K562 (cell line): ENCODE results near the gene TEX53. TPM values are rescaled to one million over a fixed set of nuclear protein-coding genes. Genes with fewer than 3 reads are reported as not detected.

Source experiments
- ARID2 ChIP-seq: fragments of 450-650 bp; IDR thresholded peaks from 2 replicates; pipeline ENCODE4 v1.6.1; 2017; ENCODE audit warnings: antibody characterized with exemption, mild to moderate bottlenecking
- CTBP1 ChIP-seq: fragments of 450-650 bp; IDR thresholded peaks from 2 replicates; pipeline ENCODE4 v1.6.1; 2016; ENCODE audit warnings: borderline replicate concordance
- GABPB1 ChIP-seq: sonication (generic); formaldehyde crosslinking; IDR thresholded peaks from 2 replicates; pipeline ENCODE4 v1.8.0; 2022; ENCODE audit warnings: mild to moderate bottlenecking, missing genetic modification reagents
- SP2 ChIP-seq: IDR thresholded peaks from 2 replicates; pipeline ENCODE4 v1.6.1; 2011; ENCODE audit warnings: mild to moderate bottlenecking, low read depth, low read length, moderate library complexity; ENCODE audit not compliant: poor library complexity, severe bottlenecking; ENCODE audit errors: extremely low read depth
- TBL1XR1 ChIP-seq, 2 experiments: IDR thresholded peaks; 2 replicates each; pipeline ENCODE4 v1.6.1; 2012; ENCODE audit warnings: improper control_type of control experiment in 2 of 2, low read length in 2 of 2, mild to moderate bottlenecking in 1 of 2
- TOE1 ChIP-seq, 2 experiments: fragments of 450-650 bp in 1 of 2; sonication (generic) in 1 of 2; formaldehyde crosslinking in 1 of 2; IDR thresholded peaks; 2 replicates each; pipeline versions ENCODE4 v1.7.1 to v1.8.0; 2016 to 2022; ENCODE audit warnings: borderline replicate concordance in 2 of 2, mild to moderate bottlenecking in 2 of 2, antibody characterized with exemption in 1 of 2, inconsistent platforms in 1 of 2, low read depth in 1 of 2, missing genetic modification reagents in 1 of 2, moderate library complexity in 1 of 2
- ZKSCAN8 ChIP-seq: fragments of 200-800 bp; sonication (Bioruptor generic); IDR thresholded peaks from 2 replicates; pipeline ENCODE4 v1.6.1; 2016; ENCODE audit warnings: missing genetic modification characterization, missing compliant biosample characterization
- ZNF586 ChIP-seq: fragments of 450-650 bp; formaldehyde crosslinking; conservative IDR thresholded peaks from 2 replicates; pipeline ENCODE4 v1.4.0; 2020; ENCODE audit warnings: mild to moderate bottlenecking, moderate library complexity
- polyA plus RNA-seq, 8 experiments: library from polyadenylated mRNA; depleted of rRNA in 4 of 8; stranded (reverse) in 5 of 8; unstranded in 3 of 8; fragments of >200 nt; fragmentation: Nextera tagmentation in 2 of 8; fragmentation: Illumina TruSeq in 1 of 8; extraction: Ambion mirVana in 2 of 8; extraction: Trizol in 1 of 8; gene quantifications; 2 replicates each; pipeline versions ENCODE4 v1.2.1 to v1.2.3, GENCODE V29; 2011 to 2014; ENCODE audit warnings: inconsistent platforms in 1 of 8, missing spikeins in 1 of 8
- total RNA-seq, 7 experiments: library from RNA; depleted of rRNA in 6 of 7; stranded (reverse); fragments of >200 nt in 6 of 7; fragmentation: Illumina TruSeq in 2 of 7; extraction: Trizol in 2 of 7; gene quantifications; 2 replicates each; pipeline versions ENCODE4 v1.2.1 to v1.2.3, GENCODE V29; 2011 to 2021; ENCODE audit warnings: low replicate concordance in 1 of 7
- TF ChIP-seq, protein P1 (sequence below): fragments of 200-600 bp; sonication (generic); IDR thresholded peaks from one replicate; pipeline ENCODE4 v1.6.1; 2012; ENCODE audit warnings: mild to moderate bottlenecking, low read depth, low read length, inconsistent platforms
- TF ChIP-seq, protein P2 (sequence below): fragments of 450-650 bp; IDR thresholded peaks from 2 replicates; pipeline ENCODE4 v1.6.1; 2017; ENCODE audit warnings: mild to moderate bottlenecking, moderate library complexity
- TF ChIP-seq, protein P3 (sequence below): sonication (generic); formaldehyde crosslinking; IDR thresholded peaks from 2 replicates; pipeline ENCODE4 v1.8.0; 2022; ENCODE audit warnings: mild to moderate bottlenecking, low read depth, missing genetic modification reagents
- TF ChIP-seq, protein P4 (sequence below): sonication (generic); IDR thresholded peaks from 2 replicates; pipeline ENCODE4 v1.6.1; 2016

Gene TEX53
- total and polyA plus RNA-seq, 9 of the 15 experiments (the other 6 are each of a cell fraction or from before 2014, with no cell fraction given) = not detected

DNA sequence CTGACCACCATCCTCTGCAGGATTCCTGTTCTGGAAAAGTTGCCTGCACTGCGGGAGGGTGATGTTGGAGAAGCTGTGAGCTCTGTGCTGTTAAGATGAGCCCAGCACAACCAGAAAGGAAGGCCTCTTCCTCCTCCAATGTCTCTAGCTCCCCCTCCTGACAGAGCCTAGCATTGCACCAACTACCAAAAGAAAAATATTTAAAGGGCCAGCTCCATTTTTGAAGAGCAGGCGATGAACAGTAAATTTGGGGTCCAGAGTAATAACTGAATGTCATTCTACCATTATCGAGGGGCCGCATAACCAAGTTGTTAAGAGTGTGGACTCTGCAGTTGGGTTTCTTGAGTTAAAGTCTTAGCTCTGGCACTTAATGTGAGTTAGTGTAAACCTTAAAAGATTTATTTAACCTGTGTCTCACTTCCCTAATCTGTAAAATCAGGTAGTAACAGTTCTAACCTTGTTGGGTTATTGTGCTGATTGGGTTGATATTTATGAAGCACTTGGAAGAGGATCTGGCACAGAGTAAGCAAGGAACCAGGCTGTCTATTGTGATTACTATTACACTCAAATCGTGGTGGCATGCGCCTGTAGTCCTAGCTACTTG, 3.9 kb downstream of the TEX53 start (continued):
- TF ChIP-seq TOE1 (IDR thresholded peaks at IDR 0.05; ENCODE audit: borderline replicate concordance) (no peak), TOE1 (CRISPR knock-in tag; IDR thresholded peaks at IDR 0.05; ENCODE audit: borderline replicate concordance, low read depth) (no peak), GABPB1 (CRISPR knock-in tag) (peak; percentile 41; the same call in 1 of the 2 replicates), ARID2 (peak; percentile 63; the same call in 1 of the 2 replicates), TBL1XR1 (IDR thresholded peaks at IDR 0.05; ENCODE audit: low read length in 2 of 2) (no peak), CTBP1 (no peak), SP2 (no peak), ZKSCAN8 (no peak), ZNF586 (CRISPR knock-in tag) (no peak)
- TF ChIP-seq, protein P1, sequence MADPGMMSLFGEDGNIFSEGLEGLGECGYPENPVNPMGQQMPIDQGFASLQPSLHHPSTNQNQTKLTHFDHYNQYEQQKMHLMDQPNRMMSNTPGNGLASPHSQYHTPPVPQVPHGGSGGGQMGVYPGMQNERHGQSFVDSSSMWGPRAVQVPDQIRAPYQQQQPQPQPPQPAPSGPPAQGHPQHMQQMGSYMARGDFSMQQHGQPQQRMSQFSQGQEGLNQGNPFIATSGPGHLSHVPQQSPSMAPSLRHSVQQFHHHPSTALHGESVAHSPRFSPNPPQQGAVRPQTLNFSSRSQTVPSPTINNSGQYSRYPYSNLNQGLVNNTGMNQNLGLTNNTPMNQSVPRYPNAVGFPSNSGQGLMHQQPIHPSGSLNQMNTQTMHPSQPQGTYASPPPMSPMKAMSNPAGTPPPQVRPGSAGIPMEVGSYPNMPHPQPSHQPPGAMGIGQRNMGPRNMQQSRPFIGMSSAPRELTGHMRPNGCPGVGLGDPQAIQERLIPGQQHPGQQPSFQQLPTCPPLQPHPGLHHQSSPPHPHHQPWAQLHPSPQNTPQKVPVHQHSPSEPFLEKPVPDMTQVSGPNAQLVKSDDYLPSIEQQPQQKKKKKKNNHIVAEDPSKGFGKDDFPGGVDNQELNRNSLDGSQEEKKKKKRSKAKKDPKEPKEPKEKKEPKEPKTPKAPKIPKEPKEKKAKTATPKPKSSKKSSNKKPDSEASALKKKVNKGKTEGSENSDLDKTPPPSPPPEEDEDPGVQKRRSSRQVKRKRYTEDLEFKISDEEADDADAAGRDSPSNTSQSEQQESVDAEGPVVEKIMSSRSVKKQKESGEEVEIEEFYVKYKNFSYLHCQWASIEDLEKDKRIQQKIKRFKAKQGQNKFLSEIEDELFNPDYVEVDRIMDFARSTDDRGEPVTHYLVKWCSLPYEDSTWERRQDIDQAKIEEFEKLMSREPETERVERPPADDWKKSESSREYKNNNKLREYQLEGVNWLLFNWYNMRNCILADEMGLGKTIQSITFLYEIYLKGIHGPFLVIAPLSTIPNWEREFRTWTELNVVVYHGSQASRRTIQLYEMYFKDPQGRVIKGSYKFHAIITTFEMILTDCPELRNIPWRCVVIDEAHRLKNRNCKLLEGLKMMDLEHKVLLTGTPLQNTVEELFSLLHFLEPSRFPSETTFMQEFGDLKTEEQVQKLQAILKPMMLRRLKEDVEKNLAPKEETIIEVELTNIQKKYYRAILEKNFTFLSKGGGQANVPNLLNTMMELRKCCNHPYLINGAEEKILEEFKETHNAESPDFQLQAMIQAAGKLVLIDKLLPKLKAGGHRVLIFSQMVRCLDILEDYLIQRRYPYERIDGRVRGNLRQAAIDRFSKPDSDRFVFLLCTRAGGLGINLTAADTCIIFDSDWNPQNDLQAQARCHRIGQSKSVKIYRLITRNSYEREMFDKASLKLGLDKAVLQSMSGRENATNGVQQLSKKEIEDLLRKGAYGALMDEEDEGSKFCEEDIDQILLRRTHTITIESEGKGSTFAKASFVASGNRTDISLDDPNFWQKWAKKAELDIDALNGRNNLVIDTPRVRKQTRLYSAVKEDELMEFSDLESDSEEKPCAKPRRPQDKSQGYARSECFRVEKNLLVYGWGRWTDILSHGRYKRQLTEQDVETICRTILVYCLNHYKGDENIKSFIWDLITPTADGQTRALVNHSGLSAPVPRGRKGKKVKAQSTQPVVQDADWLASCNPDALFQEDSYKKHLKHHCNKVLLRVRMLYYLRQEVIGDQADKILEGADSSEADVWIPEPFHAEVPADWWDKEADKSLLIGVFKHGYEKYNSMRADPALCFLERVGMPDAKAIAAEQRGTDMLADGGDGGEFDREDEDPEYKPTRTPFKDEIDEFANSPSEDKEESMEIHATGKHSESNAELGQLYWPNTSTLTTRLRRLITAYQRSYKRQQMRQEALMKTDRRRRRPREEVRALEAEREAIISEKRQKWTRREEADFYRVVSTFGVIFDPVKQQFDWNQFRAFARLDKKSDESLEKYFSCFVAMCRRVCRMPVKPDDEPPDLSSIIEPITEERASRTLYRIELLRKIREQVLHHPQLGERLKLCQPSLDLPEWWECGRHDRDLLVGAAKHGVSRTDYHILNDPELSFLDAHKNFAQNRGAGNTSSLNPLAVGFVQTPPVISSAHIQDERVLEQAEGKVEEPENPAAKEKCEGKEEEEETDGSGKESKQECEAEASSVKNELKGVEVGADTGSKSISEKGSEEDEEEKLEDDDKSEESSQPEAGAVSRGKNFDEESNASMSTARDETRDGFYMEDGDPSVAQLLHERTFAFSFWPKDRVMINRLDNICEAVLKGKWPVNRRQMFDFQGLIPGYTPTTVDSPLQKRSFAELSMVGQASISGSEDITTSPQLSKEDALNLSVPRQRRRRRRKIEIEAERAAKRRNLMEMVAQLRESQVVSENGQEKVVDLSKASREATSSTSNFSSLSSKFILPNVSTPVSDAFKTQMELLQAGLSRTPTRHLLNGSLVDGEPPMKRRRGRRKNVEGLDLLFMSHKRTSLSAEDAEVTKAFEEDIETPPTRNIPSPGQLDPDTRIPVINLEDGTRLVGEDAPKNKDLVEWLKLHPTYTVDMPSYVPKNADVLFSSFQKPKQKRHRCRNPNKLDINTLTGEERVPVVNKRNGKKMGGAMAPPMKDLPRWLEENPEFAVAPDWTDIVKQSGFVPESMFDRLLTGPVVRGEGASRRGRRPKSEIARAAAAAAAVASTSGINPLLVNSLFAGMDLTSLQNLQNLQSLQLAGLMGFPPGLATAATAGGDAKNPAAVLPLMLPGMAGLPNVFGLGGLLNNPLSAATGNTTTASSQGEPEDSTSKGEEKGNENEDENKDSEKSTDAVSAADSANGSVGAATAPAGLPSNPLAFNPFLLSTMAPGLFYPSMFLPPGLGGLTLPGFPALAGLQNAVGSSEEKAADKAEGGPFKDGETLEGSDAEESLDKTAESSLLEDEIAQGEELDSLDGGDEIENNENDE = no peak
- TF ChIP-seq, protein P2, sequence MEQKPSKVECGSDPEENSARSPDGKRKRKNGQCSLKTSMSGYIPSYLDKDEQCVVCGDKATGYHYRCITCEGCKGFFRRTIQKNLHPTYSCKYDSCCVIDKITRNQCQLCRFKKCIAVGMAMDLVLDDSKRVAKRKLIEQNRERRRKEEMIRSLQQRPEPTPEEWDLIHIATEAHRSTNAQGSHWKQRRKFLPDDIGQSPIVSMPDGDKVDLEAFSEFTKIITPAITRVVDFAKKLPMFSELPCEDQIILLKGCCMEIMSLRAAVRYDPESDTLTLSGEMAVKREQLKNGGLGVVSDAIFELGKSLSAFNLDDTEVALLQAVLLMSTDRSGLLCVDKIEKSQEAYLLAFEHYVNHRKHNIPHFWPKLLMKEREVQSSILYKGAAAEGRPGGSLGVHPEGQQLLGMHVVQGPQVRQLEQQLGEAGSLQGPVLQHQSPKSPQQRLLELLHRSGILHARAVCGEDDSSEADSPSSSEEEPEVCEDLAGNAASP = no peak
- TF ChIP-seq, protein P3, sequence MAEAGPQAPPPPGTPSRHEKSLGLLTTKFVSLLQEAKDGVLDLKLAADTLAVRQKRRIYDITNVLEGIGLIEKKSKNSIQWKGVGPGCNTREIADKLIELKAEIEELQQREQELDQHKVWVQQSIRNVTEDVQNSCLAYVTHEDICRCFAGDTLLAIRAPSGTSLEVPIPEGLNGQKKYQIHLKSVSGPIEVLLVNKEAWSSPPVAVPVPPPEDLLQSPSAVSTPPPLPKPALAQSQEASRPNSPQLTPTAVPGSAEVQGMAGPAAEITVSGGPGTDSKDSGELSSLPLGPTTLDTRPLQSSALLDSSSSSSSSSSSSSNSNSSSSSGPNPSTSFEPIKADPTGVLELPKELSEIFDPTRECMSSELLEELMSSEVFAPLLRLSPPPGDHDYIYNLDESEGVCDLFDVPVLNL = no peak
- TF ChIP-seq, protein P4, sequence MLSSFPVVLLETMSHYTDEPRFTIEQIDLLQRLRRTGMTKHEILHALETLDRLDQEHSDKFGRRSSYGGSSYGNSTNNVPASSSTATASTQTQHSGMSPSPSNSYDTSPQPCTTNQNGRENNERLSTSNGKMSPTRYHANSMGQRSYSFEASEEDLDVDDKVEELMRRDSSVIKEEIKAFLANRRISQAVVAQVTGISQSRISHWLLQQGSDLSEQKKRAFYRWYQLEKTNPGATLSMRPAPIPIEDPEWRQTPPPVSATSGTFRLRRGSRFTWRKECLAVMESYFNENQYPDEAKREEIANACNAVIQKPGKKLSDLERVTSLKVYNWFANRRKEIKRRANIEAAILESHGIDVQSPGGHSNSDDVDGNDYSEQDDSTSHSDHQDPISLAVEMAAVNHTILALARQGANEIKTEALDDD = no peak
